PC-9 (cell line): ENCODE data around the gene SERPINB2. TPM values are rescaled to one million over a fixed set of nuclear protein-coding genes. Genes with fewer than 3 reads are reported as not detected.
A peak's percentile ranks its signal among the peaks of the same experiment; 100 is the strongest.

Source experiments
- BruUV-seq: library from RNA; stranded (reverse); fragments of 400-500 nt; replicated peaks from 2 replicates; lab custom pipeline; 2021; lab: Mats Ljungman, UMichigan
- CTCF ChIA-PET: fragments of 300-600 bp; sonication (Branson Sonifier 250); formaldehyde crosslinking; loops from one replicate; lab custom pipeline; 2022; ENCODE audit warnings: antibody characterized with exemption; lab: Charles Lee
- POLR2A ChIA-PET: fragments of 300-600 bp; sonication (Branson Sonifier 250); formaldehyde crosslinking; loops from one replicate; lab custom pipeline; 2022; ENCODE audit warnings: antibody characterized with exemption; ENCODE audit not compliant: unreplicated experiment; lab: Charles Lee
- DNase-seq, 2 experiments: peaks; one replicate each; pipeline versions ENCODE4 v3.0.0 to v3.0.0-alpha.2; 2015 to 2022; ENCODE audit warnings: mixed read lengths in 1 of 2
- H2AFZ ChIP-seq: fragments of 200-600 bp; sonication (generic); 2 replicates; pipeline ENCODE4 v1.8.1; 2017; ENCODE audit warnings: antibody characterized with exemption
- H3F3A ChIP-seq: fragments of 200-600 bp; sonication (generic); 2 replicates; pipeline ENCODE4 v1.8.1; 2017; ENCODE audit warnings: antibody characterized with exemption, mild to moderate bottlenecking, low read depth; ENCODE audit not compliant: insufficient read depth
- H3K27ac ChIP-seq: fragments of 200-600 bp; sonication (generic); 2 replicates; pipeline ENCODE4 v1.6.1; 2016; ENCODE audit warnings: mixed run types
- H3K27me3 ChIP-seq: fragments of 200-600 bp; sonication (generic); 2 replicates; pipeline ENCODE4 v1.6.1; 2016; ENCODE audit warnings: low read depth, mixed run types; ENCODE audit not compliant: insufficient read depth
- H3K36me3 ChIP-seq: fragments of 200-600 bp; sonication (generic); 2 replicates; pipeline ENCODE4 v1.6.1; 2016; ENCODE audit warnings: low read depth, mixed run types
- H3K4me1 ChIP-seq: fragments of 200-600 bp; sonication (generic); replicated peaks from 2 replicates; pipeline ENCODE4 v1.6.1; 2016; ENCODE audit warnings: mixed run types; ENCODE audit not compliant: insufficient read depth
- H3K4me2 ChIP-seq: fragments of 200-600 bp; sonication (generic); 2 replicates; pipeline ENCODE4 v1.6.1; 2017; ENCODE audit warnings: mixed run types
- H3K4me3 ChIP-seq: fragments of 200-600 bp; sonication (generic); 2 replicates; pipeline ENCODE4 v1.6.1; 2016; ENCODE audit warnings: mixed run types
- H3K79me2 ChIP-seq: fragments of 200-600 bp; sonication (generic); 2 replicates; pipeline ENCODE4 v1.6.1; 2017; ENCODE audit warnings: low read depth, mixed run types
- H3K9me2 ChIP-seq: fragments of 200-600 bp; sonication (generic); 2 replicates; pipeline ENCODE4 v1.8.1; 2017; ENCODE audit warnings: mild to moderate bottlenecking; ENCODE audit not compliant: insufficient read depth
- H3K9me3 ChIP-seq: fragments of 200-600 bp; sonication (generic); 2 replicates; pipeline ENCODE4 v1.8.1; 2016; ENCODE audit warnings: low read depth; ENCODE audit not compliant: insufficient read depth
- H4K20me1 ChIP-seq: fragments of 200-600 bp; sonication (generic); 2 replicates; pipeline ENCODE4 v1.8.1; 2017; ENCODE audit not compliant: insufficient read depth
- CTCF ChIP-seq: fragments of 200-600 bp; sonication (generic); conservative IDR thresholded peaks from 2 replicates; pipeline ENCODE4 v1.6.1; 2017; ENCODE audit warnings: mixed run types, antibody characterized with exemption, mild to moderate bottlenecking, moderate library complexity
- EZH2 ChIP-seq: fragments of 200-600 bp; sonication (generic); IDR thresholded peaks from 2 replicates; pipeline ENCODE4 v1.8.0; 2017; ENCODE audit warnings: antibody characterized with exemption, low read depth
- intact Hi-C: fragments of 100-400 bp; cut with micrococcal nuclease; formaldehyde crosslinking; loops from one replicate; pipeline ENCODE4 v1.10.0; 2022; ENCODE audit not compliant: unreplicated experiment
- total RNA-seq: library from RNA; stranded (reverse); gene quantifications from 2 replicates; pipeline ENCODE4 v1.2.3, GENCODE V29; 2021

The SERPINB2 gene
- total RNA-seq, 1 experiment from 2014 or later: not detected

DNA sequence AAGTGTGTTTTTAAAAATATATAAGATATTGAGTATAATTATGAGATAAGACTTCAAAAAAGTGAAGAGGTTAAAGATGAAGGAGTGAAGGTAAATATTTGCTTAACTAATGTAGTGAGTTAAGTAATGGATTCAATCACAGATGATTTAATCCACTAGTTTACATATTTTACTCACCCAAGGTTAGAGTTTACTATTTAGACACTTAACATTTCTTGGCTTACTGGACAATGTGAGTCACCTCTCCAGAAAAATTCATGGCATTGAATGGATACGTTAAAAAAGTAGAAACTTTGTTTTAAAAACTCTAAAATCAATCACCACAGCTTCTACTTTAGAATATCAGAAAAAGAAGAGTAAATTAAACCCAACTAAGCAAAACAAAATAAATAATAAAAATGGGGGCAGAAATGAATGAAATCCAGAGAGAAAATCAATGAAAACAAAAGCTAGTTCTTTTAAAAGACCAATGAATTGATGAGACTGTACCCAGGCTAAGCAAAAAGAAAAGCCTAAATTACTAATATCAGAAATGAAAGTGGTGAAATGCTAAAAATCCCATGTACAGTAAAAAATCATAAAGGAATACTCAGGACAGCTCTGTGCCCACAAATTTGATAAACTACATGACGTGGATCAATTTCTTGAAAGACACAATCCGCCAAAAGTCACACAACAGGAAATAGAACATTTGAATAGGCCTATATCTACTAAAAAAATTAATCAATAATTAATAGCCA, 59.7 kb downstream of the SERPINB2 start:
- ChIA-PET POLR2A (no interaction called here), CTCF (no interaction called here)
- Histone ChIP-seq H3K9me3 (no peaks in the 10 kb centered on the region), H3K27me3 (no peaks in the 10 kb centered on the region), H2AFZ (no peak overlapping the region), H3K36me3 (no peaks in the 10 kb centered on the region), H4K20me1 (no peaks in the 10 kb centered on the region), H3K79me2 (no peaks in the 10 kb centered on the region), H3F3A (no peaks in the 10 kb centered on the region), H3K9me2 (no peaks in the 10 kb centered on the region), H3K4me2 (no peak overlapping the region), H3K27ac (no peak overlapping the region), H3K4me1 (no peaks in the 10 kb centered on the region), H3K4me3 (no peak overlapping the region)
- no peak for TF ChIP-seq CTCF
- no peak for TF ChIP-seq EZH2
- intact Hi-C loops: no loop called here
- no peak for DNase-seq
- BruUV-seq: no TSS peak

DNA sequence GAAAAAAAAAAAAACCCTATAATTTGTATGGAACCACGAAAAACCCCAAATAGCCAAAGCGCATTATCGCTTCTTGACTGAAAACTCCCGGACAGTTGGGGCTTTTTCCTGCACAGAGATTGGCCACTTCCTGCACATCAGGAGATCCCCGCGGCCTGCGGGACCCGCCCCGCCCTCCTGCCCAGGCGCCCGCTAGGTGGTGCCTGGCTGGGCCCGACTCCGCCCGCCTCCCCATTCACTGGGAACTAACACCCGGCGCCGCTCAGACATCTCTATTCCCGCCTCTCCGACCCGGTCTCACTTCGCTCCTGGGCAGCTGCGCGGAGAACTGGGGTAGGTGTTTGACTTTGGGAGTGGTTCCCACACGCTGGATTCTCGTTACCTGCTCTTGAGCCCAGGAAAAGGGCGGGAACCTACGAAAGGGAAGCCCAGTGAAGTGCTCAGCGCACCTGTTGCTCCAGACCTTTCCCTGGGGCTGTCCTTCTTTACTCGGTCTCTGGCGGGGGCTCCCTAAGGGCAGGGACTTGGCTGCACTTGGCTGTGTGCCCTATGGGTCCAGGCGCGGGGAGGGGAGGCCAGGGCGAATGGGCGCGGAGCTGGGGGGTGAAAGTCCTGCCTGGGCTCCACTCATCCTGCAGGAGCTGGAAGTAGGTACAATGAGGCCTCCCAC, 61.7 kb downstream of the SERPINB2 start, which contains the start of gene HMSD:
HMSD (plus strand) TSS at position 234 of the 670 bp plus-strand sequence. CDS start 4,155 bp downstream, outside the sequence.
- intact Hi-C loops: no loop called here
- no TSS peak for BruUV-seq
- peak in 1 of 2 experiments; percentile 28 for DNase-seq
- no peak within 1 kb of the TSS for H3K4me3 ChIP-seq
- H4K20me1 ChIP-seq: no peaks in the 10 kb centered on the region
- TF ChIP-seq EZH2 (no peak), CTCF (no peak)
- no peaks in the 10 kb centered on the region for H3K36me3 ChIP-seq
- no peaks in the 10 kb centered on the region for H3K79me2 ChIP-seq
- H3K9me3 ChIP-seq: no peaks in the 10 kb centered on the region
- H3F3A ChIP-seq: no peaks in the 10 kb centered on the region
- H3K27me3 ChIP-seq: no peaks in the 10 kb centered on the region
- ChIA-PET POLR2A (no interaction called here), CTCF (no interaction called here)
- H3K27ac ChIP-seq: no peak within 1 kb of the TSS
- H3K9me2 ChIP-seq: no peaks in the 10 kb centered on the region
- H3K4me1 ChIP-seq: no peaks in the 10 kb centered on the region
- H3K4me2 ChIP-seq: no peak within 1 kb of the TSS
- H2AFZ ChIP-seq: 0 out of 2 replicates have a peak within 1 kb of the TSS, but pooled peaks have one; percentile 58

- Histone ChIP-seq H3K4me3 (no peak overlapping the region), H3K27me3 (no peaks in the 10 kb centered on the region), H3K36me3 (no peaks in the 10 kb centered on the region), H3K9me2 (no peaks in the 10 kb centered on the region), H3F3A (no peaks in the 10 kb centered on the region), H4K20me1 (no peaks in the 10 kb centered on the region), H3K27ac (no peak overlapping the region), H2AFZ (no peak overlapping the region), H3K79me2 (no peaks in the 10 kb centered on the region), H3K4me2 (no peak overlapping the region), H3K9me3 (no peaks in the 10 kb centered on the region), H3K4me1 (no peaks in the 10 kb centered on the region)
- intact Hi-C loops: no loop called here
- POLR2A ChIA-PET: no interaction called here
- DNase-seq: no peak
- CTCF ChIA-PET: no interaction called here
- BruUV-seq: no TSS peak
- TF ChIP-seq EZH2: no peak
- TF ChIP-seq CTCF: 0 out of 2 replicates have a peak, but pooled peaks have one; percentile 23
These were observed 63.8 kb downstream of the SERPINB2 start for GRCh38 chr18:63951302-63951705.

Other genes with a start within 250 kb of the SERPINB2 start
- not detected in 2 replicates for gene SERPINB4, start 243.4 kb upstream of the SERPINB2 start, total RNA-seq
- not detected in 2 replicates for gene SERPINB3, start 225.8 kb upstream of the SERPINB2 start, total RNA-seq
- not detected in 2 replicates for gene SERPINB11, start 184.7 kb upstream of the SERPINB2 start, total RNA-seq
- 3.0 and 4.2 TPM in 2 replicates for gene SERPINB7, start 112.3 kb upstream of the SERPINB2 start, total RNA-seq
- gene SERPINB10, start 20.3 kb downstream of the SERPINB2 start, total RNA-seq: not detected in 2 replicates
- not detected in 2 replicates for gene HMSD, start 61.6 kb downstream of the SERPINB2 start, total RNA-seq
- 5.1 and 7.2 TPM in 2 replicates for gene SERPINB8, start 82.4 kb downstream of the SERPINB2 start, total RNA-seq